HFF-Myc (cell line): ENCODE data around the gene PLXNB2.

Experiments used
- DNase-seq: peaks from one replicate; pipeline ENCODE4 v3.0.0-alpha.2; 2011; ENCODE audit warnings: low read depth; ENCODE audit errors: extremely low read depth
- H3K4me3 ChIP-seq: replicated peaks from 2 replicates; pipeline ENCODE4 v1.5.1; 2011; ENCODE audit warnings: low read depth, mild to moderate bottlenecking, control low read depth, low read length
- TF ChIP-seq, protein P1 (sequence below): IDR thresholded peaks from 2 replicates; pipeline ENCODE4 v1.5.1; 2012; ENCODE audit warnings: mild to moderate bottlenecking, low read depth, low read length, control low read depth; ENCODE audit errors: missing control alignments

PLXNB2 gene

GRCh38 chr22:50309601-50309991 lies 2.1 kb upstream of the PLXNB2 start:
- no peak for DNase-seq
- TF ChIP-seq, protein P1, sequence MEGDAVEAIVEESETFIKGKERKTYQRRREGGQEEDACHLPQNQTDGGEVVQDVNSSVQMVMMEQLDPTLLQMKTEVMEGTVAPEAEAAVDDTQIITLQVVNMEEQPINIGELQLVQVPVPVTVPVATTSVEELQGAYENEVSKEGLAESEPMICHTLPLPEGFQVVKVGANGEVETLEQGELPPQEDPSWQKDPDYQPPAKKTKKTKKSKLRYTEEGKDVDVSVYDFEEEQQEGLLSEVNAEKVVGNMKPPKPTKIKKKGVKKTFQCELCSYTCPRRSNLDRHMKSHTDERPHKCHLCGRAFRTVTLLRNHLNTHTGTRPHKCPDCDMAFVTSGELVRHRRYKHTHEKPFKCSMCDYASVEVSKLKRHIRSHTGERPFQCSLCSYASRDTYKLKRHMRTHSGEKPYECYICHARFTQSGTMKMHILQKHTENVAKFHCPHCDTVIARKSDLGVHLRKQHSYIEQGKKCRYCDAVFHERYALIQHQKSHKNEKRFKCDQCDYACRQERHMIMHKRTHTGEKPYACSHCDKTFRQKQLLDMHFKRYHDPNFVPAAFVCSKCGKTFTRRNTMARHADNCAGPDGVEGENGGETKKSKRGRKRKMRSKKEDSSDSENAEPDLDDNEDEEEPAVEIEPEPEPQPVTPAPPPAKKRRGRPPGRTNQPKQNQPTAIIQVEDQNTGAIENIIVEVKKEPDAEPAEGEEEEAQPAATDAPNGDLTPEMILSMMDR, result no peak
- H3K4me3 ChIP-seq, result no peak overlapping the region

DNA sequence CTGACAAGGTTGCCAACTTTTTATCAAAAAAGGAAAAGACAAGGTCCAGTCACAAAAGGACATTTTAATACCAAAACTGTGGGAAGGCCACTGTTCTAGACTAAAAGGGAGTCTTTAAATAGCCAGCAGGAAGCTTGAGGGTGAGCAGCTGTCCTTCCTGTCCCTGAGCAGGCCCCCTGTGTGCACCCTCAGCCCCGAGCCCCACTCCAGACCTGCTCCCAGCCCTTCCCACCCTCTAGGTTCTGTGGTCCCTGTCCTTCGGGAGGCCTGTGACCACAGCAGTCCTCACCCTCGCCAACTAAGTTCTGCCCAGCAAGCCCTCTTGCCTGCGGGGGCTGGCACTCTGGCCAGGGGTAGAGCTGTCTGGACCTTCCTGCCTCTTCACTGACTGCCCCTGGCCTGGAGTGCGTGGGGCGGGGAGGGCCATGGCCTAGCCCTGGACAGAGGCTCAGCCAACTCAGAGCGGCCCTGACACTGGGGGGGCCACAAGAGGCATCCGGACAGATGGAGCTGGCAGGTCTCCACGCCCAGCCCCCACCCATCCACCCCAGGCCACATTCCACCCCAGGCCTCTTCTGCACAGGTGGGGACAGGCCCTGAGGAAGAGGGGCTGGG lies 1.6 kb upstream of the PLXNB2 start:
- TF ChIP-seq, protein P1, result no peak
- H3K4me3 ChIP-seq, result no peak overlapping the region
- DNase-seq, result no peak

DNA sequence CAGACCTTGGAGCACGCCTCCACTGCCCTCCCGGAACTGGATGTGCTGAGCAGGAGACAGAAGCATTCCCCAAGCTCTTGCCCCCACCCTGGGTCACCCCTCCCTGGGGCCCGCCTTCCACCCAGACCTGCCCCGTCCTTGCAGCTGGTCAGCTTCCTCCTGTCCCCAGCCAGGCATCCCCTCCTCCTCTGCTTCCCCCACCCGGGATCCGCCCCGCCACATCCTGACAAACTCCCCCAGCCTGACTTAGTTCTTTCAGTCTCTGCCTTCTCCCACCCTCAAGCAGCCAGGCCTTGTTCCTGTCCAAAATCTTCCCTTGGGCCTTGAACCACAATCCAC lies 1.1 kb upstream of the PLXNB2 start:
- TF ChIP-seq, protein P1, result no peak
- no peak for DNase-seq
- no peak overlapping the region for H3K4me3 ChIP-seq

- no peak for DNase-seq
- no peak overlapping the region for H3K4me3 ChIP-seq
- TF ChIP-seq, protein P1, result no peak
Observed at GRCh38 chr22:50307890-50308596, 597 bp upstream of the PLXNB2 start.

DNA sequence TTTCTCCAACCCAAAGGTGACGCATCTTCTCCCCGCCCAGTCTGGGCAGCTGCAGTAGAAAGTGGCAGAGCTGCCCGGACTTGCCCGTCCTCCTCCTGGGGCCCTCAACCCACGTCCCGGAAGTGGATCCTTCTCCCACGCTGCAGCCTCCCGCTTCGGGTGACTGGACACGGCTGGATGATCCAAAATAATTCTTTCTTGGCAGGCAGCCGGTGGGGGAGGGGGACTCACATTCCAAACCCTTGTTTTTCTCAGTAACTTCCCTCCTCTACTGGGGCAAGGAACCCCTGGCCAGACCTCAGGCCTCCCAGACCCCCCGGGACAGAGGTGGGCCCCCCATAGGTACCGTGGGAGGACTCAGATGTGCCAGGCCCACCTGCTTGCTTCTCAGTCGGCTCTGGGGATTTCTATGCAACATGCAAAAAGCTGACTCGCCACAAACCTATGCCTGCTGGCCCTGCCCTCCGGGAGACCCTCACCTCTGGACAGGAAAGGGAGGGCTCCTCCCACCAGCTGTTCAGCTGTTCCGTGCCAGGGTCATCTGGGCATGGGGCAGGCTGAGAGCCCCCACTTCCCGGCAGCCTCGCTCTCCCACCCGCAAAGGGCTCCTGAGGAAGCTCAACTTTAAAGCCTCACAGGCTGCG lies 1.4 kb downstream of the PLXNB2 start:
- TF ChIP-seq, protein P1, result no peak
- peak; percentile 82 for DNase-seq
- peak overlapping the region; percentile 88 for H3K4me3 ChIP-seq

DNA sequence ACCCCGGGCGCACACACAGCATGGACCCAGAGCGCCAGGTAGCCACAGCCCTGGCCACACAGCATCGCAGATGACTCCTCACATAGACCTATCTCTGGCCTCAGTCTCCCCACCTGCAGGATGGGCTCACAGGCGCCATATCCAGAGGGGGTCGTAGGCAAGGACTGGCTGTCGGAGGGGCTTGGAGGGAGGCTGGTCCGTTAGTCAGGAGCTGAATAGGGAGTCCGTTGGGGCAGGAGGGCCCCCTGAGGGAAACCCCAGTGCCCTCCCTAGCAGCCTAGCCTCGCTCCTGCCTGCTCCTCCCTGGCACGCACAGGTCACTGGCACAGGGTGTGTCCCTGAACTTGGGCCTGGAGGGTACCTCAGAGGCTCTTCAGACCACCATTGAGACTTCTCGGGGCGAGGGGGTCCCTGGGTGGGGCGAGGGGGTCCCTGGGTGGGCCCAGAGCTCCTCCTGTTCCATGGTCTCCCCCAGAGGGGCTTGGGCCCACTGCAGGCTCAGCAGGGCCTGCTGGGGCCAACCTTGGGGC lies 2.0 kb downstream of the PLXNB2 start:
- peak overlapping the region; percentile 88 for H3K4me3 ChIP-seq
- no peak for DNase-seq
- TF ChIP-seq, protein P1, result no peak
